Right hindlimb (tissue), 1 donor: ENCODE results near the gene PCGF2.

Experiments
- DNase-seq: peaks from one replicate; pipeline ENCODE4 v3.0.0-alpha.2; 2018

Gene PCGF2

DNA sequence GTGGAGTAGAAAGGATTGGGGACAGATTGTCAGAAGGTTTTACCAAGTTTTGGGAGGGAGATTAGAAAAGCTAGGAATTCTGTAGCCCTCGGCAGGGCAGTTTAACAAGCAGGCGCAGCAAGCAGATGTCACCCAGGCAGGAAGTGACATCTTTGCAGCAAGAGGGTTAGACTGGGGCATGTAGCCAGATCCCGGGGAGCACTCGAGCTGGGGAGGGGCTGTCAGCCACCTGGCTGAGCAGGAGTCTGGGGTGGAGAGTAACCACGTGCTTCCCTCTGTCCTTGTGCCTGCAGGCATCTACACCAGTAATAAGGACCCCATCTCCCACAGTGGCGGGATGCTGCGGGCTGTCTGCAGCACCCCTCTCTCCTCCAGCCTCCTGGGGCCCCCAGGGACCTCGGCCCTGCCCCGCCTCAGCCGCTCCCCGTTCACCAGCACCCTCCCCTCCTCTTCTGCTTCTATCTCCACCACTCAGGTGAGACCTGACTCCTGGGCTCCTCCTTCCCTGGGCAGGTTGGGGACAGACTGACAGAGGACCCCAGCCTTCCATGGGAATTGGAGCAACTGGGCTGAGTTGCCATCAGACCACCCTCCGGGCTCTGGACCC, 30.9 kb downstream of the PCGF2 start:
- no peak for DNase-seq

DNA sequence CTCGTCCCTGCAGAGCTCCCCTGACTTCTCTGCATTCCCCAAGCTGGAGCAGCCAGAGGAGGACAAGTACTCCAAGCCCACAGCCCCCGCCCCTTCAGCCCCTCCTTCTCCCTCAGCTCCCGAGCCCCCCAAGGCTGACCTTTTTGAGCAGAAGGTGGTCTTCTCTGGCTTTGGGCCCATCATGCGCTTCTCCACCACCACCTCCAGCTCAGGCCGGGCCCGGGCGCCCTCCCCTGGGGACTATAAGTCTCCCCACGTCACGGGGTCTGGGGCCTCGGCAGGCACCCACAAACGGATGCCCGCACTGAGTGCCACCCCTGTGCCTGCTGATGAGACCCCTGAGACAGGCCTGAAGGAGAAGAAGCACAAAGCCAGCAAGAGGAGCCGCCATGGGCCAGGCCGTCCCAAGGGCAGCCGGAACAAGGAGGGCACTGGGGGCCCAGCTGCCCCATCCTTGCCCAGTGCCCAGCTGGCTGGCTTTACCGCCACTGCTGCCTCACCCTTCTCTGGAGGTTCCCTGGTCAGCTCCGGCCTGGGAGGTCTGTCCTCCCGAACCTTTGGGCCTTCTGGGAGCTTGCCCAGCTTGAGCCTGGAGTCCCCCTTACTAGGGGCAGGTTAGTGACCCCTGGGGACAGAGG, 31.6 kb downstream of the PCGF2 start:
- no peak for DNase-seq

DNA sequence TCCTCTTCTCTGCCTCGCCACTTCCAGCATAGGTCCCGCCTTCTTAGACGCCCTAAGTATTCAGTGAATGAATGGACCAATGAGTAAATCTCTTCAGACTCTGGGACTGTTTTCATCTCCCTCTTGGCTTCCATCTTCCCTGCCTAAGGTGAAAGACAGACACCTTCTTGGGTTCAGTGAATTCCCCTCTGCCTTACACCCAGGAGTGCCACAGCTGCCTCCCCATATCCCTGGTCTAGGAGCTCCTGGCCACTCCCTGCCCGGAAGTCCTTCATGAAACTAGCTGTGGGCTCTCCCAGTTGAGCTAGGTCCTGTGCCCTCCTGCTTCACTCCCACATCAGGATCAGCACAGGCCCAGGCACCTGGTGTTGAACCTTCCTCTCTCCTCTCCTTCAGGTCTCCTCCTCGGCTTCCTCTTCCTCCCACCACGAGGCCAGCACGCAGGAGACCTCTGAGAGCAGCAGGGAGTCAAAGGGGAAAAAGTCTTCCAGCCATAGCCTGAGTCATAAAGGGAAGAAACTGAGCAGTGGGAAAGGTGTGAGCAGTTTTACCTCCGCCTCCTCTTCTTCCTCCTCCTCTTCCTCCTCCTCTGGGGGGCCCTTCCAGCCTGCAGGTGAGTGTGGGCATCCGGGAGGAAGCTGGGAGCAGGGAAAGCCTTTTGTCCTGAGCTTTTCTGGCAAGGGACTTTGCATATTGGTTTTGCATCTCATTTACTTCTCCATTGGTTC, 32.8 kb downstream of the PCGF2 start:
- DNase-seq = no peak

DNA sequence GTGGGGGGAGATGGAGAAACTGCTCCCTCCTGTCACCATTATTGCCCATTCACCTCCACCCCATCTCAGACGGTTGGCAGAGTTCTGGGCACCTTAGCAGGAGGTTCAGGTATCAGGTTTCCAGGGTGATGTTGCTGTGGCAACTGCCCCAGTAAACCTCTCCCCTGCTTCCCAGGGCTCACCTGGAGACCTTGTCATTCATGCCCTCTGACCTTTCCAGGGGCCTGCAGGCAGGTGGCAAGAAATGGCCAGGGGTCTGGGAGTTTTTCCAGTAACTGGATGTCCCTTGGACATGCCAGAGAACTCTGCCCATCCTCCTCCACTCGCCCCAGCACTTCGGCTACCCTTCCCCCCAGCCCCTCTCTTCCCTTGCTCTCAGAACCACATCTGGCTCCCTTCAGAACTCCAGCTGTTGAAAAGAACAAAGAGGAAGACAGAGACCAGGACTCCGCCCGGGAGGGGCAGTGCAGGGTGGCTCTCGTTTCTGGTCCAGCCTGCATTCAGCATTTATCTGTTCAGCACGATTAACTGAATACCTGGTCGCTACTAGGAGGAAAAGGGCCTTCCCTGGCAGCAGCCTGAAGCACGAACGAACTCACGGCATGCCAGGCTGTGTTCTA, 34.6 kb downstream of the PCGF2 start:
- DNase-seq = no peak

DNA sequence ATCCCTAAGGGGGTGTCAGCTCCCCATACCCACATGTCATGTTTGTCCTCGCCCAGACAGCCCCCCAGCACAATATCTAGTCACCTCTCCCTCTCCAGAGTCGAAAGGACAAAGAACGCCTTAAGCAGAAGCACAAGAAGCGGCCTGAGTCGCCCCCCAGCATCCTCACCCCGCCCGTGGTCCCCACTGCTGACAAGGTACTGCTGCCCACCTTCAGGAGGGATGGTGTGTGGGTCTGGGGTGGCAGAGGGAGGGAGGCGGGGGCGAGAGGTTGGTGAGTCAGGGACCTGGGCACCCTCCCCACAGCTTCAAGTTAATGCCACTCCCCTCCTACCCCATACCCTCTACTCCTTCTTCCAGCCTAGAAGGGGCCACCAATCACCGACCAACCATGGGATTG, 35.5 kb downstream of the PCGF2 start:
- DNase-seq = no peak

DNA sequence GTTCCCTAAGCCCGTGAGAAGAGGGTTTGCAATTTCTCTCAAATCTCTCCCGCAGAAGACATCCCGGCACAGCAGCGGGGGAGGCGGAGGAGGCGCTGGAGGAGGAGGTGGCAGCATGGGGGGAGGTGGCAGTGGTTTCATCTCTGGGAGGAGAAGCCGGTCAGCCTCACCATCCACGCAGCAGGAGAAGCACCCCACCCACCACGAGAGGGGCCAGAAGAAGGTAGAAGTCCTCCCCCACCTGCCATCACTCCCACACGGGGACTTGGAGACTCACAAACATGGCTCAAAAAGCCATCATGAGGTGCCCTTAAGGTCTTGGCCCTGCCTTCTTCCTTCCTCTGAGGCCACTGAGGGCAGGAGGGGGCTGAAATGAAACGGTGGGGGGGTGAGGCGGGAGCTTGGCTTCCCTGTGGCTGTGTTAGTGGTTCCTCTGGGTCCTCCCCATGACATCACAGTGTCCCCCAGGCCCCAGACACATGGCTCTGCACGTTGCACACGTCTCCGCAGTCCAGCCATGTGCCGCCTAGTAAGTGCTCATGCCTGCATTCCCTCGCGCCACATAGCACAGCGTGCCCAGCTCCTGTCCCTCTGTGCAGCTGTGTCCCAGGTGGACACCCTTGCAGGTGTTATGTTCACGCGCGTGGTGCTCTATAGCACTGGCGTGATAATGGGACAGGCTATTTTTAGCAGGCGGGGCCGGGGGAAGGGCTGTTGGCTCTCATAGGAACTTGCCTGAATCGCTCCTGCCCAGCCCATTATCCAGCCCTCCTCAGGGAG, 36.2 kb downstream of the PCGF2 start:
- DNase-seq = no peak

DNA sequence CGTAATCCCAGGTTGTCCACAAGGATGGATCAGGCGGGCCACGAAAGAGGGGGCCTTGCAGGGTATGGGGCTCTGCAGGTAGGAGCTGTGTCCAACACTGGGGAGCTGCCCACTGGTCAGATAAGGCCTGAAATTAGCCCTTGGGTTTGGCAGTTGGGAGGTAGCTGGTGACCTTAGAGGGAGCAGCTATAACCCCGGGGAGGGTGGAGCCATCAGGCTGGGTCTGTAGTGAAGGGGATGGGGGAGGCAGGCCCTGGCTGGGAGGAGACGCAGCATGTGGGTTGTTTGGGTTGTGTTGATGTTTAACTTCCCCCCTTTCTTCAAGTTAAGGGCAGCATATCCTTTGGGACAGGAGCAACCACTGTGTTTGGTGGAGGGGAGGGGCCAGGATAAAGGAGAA, 37.2 kb downstream of the PCGF2 start:
- no peak for DNase-seq

DNA sequence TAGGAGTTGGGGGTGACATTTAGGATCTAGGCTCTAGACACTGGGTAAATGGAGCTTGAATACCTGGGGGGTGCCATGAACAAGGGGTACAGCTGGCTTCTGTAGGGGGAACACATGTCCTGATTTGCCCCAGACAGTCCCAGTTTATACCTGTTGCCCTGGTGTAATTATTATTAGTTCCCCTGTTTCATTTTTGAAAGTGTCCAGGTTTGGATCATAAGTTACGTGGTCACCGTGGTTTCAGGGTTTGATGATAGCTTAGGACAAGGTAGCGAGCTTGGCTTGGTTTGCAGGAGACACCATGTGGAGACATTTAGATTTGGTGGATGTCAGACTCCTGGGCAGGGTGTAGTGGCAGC, 37.6 kb downstream of the PCGF2 start:
- no peak for DNase-seq

DNA sequence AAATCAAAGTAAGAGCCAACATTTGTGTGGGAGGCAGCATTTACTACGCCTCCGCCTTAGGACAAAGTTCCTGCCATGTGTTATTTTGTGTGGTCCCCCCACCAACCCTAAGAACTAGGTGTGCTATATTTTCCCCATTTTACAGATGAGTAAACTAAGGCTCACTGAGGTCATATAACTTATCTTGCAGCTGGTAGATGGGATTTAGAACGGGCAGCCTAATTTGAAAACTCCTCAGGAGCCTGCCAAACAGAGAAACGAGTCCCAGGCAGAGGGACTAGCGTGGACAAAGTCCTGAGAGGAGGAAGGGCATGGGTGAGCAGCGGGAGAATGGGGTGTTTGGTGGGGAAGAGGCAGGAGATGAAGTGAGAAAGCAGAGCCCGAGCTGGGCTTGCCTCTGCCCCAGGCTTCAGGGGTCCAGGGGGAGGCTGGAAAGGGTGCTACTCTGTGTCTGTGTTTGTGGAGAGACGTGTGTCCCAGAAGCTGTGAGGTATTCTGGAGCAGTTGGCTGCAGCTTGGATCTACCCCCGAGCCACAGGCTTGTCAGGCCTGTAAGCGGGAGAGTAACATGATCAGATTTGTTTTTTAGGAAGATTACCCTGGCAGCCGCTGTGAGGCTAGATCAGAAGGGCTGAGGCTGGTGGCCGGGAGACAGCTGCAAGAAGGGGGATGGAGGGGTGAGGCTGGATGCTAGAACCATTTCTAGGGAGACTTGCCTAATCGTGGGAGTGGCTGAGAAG, 38.1 kb downstream of the PCGF2 start:
- peak; percentile 72 for DNase-seq

DNA sequence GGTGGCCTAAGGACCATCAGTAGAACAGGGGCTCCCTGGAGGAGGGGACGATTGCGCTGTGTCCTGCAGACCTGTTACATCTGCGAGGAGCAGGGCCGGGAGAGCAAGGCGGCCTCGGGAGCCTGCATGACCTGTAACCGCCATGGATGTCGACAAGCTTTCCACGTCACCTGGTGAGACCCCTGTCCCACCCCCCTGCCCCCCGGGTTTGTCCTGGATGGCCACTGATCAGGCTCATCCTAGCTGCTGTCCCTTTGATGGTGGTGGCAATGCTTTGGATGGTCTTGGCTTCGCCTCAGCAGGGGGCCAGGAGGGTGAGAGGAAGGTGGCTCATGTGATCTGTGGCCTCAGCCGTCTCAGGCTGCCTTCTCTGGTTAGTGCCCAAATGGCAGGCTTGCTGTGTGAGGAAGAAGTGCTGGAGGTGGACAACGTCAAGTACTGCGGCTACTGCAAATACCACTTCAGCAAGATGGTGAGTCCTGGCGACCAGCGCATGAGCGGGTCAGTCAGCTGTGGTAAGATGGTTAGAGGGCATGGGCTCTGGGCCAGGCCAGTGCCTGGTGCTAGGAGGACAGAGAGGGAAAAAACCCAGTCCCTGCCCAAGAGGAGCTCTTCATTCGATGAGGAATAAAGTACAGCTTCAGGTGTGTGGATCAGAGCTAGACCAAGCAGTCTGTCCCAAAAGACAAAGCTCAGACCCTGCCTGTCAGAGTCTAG, 38.9 kb downstream of the PCGF2 start:
- no peak for DNase-seq

DNA sequence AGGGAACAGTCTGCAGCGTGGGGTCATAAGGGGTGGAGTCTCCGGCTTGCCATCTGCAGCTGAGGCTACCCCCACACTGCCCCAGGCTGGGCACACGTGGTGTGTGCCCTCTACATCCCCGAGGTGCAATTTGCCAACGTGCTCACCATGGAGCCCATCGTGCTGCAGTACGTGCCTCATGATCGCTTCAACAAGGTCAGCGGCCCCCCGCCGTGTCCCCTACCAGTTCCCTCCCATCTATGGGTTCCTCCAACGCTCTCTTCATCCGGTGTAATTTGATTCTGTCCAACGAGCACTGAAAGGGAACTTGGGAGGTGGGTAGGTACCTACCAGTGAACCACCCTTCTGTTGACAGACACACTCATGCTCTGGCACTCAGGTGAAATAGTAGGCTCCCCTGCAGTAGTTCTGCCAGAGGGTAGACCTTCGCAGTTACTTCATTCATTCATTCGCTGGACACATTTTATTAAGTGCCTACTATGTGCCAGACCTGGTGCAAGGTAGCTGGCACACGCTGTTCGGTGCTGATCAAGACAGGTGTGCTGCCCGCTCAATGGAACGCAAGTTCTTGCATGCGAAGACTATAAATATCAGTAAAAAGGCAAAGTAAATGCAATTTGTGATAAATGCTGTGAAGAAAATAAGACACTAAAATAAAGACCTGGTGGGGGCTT, 40.3 kb downstream of the PCGF2 start:
- DNase-seq = no peak

DNA sequence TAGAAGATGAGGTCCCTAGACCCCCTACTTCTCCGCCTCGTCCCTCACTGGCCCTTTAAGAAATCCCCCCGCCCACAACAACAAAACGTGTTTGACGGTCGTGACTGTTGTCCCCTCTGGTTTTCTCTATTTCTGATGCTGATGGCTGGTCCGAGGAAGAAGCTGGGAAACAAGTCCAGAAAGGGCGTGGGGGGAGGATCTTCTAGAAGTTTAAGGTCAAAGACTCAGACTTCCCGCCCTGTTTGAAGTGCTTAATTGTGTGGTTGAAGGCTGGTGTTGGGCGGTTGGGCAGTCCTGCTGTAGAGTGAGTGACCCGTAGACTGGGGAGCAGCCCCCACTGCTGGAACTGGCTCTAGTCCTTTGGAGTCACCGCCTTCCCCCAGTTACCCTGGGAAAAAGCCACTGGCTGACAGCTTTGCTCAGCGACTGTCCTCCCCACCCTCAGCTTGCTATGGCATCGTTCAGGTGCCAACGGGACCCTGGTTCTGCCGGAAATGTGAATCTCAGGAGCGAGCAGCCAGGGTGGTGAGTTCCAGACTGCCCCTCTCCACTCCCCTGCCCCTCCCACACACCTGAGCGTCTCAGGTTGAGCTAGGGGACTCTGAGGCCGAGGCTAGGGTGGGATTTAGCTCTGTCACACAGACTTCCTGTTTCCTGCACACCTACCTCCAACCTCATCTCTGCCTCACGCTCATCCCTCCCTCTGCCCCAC, 41.5 kb downstream of the PCGF2 start:
- no peak for DNase-seq

DNA sequence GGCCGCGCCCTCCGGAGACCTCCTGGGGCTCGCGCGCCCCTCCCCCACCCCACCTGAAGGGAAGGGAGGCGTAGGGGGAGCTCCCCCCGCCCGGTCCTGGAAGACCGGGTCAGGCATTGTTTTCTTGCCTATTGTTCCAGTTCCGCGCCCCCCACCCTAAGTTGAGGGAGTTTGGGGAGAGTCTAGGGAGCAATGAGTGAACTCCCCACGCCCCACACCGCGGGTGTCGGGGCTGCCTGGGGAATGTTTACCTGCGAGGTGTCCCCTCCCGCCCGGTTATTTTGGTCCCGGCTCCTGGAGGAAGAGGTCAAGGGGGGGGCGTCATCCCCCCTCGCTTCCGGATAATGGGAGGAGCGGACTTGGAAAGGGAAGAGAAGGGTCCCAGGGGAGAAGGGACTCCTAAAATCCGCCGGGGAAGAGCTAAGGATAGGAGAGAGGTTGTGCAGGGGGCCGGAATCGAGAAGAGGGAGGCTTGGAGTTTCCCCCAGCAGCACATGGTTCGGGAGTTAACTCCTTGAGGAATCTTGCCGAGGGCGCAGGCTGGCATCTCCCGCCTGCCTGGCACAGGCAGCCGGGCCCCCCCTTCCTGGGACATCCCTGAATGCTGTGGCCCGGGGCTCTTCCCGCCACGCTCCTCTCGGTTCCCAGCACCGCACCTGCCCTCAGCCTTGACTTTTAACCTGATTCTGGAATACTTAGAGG, 42.2 kb downstream of the PCGF2 start:
- DNase-seq = peak; percentile 63

DNA sequence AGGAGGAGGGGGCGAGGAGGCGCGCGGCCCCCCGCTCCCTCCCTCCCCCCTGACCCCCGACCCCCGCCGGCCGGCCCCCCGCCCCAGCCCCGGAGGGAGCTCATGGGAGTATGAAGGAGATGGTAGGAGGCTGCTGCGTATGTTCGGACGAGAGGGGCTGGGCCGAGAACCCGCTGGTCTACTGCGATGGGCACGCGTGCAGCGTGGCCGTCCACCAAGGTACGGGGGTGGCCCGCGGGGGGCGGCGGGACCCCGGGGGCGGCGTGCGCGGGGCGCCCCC, 42.7 kb downstream of the PCGF2 start:
- DNase-seq = no peak

DNA sequence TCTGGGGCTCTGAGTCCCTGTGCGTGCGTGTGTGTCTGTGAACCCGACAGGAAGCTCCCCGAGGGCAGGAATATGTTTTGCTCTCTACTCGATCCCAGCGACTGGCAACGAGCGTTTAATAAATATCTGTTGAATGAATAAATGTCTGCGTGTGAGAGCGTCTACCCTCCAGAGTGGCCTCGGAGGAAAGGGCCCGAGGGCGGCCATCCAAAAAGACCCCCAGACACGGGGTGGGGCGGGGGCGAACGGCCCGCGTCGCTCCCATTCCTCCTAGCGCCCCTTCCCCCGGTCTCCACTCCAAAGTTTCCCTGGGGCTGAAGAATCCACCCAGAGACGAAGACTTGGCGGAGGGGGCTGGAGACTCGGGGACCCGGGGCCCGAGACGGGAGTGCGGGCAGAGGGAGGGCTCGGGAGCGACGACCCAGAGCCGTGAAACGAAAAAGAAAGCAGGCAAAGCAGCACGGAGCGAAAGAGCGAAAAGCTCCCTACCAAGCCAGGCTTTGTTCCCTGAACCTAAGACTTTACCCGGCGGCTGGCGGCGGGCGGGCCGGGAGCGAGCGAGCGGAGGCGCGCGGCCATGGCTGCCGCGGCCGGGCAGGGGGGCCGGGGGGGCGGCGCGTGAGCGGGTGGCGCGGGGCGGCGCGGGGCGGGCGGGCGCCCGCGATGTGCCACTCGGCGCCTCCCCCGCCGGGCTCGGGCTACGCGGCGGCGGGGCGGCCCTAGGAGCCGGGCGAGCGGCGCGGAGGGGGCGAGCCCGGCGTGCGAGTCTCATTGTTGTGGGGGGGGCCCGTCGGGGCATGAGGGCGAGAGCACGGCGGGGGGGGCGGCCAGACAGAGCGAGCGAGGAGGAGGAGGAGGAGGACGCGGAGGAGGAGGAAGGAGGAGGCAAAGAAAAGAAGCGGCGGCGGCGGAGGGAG, 43.3 kb downstream of the PCGF2 start, which contains the start of gene MLLT6:
Gene MLLT6, plus strand, starts transcription at position 668 of the 917 bp plus-strand sequence. CDS start 360 bp downstream, outside the sequence.
- peak; percentile 86 for DNase-seq

DNA sequence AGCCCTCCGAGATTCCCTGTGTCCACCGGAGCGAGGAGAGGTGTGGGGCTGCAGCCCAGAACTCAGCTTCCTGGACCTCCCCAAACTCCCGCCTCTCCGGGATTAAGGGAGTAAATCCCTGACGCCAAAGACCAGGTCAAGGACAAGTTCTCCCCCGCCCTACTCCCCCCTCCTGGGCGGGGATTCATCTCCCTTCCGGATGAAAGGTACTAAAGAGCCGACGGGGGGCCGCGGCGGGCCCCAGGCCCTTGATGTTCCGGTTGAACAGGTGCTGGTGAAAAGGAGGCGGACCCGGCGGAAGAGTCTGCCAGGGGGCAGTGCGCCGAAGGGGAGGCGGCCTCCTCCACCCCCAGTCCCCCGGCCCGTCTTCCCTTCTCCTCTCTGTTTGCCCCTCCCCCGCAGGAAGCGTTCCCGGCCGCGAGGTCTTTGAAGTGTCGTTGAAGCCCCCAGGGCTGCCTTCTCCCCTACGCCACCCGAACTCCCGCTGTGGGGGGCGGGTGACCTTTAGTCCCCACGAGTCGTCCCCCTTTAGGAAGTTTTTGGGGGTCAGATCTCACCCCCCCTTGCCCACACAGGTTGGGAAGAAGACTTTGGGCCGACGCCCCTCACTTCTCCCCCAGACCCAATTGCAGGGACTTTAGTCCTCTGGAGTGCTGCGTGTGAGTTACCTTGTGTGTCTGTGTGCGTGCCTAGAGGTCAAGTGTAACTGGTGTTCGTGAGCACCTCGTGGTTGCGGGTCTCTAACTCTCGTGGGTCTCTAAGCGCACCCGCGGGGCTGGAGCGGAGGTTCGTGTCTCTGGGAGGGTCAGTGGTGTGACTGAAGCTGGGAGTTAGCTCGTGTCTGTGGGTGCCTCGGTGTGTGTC, 44.2 kb downstream of the PCGF2 start:
- peak; percentile 72 for DNase-seq

DNA sequence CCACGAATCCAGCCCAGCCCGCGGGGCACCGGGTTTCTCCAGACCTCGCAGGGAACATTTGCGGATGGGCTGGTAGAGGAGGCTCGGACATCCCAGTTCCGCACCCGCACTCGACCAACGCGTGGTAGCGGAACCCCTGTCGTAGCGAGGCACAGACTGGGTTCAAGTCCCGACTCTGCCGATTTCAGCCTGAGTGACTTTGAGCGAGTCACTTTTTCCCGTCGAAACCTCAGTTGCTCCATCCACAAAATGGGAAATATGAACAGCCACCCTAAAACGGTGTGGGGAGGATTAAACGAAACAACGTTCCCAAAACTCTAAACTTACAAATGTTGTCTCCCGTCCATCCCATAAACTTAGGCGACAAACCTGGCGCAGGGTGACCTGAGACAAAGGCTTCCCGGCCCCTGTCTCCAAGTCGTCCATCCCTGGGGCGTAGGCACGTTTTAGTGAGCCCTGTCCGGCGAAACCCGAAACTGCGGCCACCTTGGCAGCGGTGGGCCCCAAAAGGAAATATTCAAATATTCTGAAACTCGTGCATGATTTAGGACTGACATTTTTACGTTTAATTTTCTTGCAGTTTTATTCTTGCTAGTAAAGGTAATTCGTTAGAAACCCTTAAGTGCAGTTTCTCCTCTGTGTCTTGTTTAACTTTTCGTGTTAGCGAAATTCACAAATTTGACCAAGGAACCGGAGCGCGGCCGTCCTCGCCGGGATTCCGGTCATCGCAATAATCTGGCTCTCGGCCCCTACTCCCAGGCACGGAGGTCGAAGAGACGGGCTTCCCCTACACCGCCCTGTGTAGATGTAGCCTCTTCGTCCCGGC, 45.0 kb downstream of the PCGF2 start:
- DNase-seq = no peak
